ENCODE results near the gene WNT5B.

DNA sequence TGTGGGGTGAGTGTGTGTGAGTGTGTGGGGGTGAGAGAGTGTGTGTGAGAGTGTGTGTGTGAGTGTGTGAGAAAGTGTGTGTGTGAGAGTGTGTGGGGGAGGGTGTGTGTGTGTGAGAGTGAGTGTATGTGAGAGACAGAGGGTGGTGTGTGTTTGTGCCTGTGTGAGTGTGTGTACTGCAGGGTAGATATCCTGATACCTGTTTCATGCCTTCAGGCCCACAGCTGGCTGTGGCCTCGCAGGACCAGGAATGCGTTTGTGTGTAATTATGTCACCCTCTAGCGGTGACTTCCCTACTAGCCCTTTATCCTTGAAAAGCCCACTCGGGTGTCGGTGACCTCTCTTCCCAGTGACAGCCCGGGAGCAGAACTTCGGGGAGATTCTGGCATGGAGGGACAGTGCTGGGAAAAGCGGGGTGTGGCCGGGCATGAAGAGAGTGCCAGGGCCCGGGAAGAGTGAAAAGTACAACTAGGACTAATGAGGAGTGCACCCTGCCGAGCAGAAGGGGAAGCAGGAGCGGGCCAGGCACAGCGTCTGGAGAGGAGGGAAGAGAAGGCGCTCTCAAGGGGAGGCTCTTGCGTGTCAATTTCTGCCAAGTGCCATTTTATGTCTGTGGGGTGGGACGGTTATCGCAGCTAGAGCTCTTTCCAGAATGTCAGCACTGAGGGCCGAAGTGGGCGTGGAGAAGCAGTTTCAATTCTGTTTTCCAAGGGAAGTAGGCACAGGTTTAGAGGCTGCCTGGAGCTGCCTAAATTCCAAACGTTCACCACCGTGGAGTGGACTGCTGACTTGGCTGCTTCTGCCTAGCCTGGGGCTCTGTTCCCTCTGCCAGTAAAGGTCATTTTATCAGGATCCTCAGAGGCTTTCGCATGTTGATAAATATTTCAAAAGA, 23.7 kb upstream of the WNT5B start:
- no peak for TF ChIP-seq POLR2A (IDR thresholded peaks at IDR 0.05)
- TF ChIP-seq, protein P1, sequence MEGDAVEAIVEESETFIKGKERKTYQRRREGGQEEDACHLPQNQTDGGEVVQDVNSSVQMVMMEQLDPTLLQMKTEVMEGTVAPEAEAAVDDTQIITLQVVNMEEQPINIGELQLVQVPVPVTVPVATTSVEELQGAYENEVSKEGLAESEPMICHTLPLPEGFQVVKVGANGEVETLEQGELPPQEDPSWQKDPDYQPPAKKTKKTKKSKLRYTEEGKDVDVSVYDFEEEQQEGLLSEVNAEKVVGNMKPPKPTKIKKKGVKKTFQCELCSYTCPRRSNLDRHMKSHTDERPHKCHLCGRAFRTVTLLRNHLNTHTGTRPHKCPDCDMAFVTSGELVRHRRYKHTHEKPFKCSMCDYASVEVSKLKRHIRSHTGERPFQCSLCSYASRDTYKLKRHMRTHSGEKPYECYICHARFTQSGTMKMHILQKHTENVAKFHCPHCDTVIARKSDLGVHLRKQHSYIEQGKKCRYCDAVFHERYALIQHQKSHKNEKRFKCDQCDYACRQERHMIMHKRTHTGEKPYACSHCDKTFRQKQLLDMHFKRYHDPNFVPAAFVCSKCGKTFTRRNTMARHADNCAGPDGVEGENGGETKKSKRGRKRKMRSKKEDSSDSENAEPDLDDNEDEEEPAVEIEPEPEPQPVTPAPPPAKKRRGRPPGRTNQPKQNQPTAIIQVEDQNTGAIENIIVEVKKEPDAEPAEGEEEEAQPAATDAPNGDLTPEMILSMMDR (IDR thresholded peaks at IDR 0.05) = peak; percentile 66 to 88 (median 80)

Measured in esophagus squamous epithelium (tissue), 4 donors.